Measurements from ENCODE around the gene SHISA4.

DNA sequence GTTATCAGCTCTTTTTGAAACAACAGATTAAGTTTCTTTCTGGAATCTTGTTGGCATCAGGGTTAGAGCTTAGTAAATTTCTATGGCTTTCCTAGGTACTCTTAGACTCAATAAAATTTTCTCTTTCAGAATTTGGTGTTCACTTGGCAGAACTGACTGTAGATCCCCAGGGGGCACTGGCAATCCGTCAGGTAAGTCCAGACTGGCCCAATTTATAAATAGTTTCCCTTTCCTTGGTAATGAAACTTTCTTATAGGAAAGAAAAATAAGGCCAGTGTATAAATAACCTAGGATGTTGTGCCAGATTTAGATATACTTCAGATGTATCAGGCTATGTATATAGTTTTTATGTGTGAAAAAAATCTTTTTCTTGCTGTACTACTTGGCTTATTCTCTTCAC, 41.5 kb upstream of the SHISA4 start:
- TF ChIP-seq KAT7 (CRISPR knock-in tag; IDR thresholded peaks at IDR 0.05; ENCODE audit: borderline replicate concordance) (no peak), TEAD4 (CRISPR knock-in tag; IDR thresholded peaks at IDR 0.05) (no peak), SP1 (CRISPR knock-in tag; conservative IDR thresholded peaks at IDR 0.05) (no peak)
- TF ChIP-seq, protein P1, sequence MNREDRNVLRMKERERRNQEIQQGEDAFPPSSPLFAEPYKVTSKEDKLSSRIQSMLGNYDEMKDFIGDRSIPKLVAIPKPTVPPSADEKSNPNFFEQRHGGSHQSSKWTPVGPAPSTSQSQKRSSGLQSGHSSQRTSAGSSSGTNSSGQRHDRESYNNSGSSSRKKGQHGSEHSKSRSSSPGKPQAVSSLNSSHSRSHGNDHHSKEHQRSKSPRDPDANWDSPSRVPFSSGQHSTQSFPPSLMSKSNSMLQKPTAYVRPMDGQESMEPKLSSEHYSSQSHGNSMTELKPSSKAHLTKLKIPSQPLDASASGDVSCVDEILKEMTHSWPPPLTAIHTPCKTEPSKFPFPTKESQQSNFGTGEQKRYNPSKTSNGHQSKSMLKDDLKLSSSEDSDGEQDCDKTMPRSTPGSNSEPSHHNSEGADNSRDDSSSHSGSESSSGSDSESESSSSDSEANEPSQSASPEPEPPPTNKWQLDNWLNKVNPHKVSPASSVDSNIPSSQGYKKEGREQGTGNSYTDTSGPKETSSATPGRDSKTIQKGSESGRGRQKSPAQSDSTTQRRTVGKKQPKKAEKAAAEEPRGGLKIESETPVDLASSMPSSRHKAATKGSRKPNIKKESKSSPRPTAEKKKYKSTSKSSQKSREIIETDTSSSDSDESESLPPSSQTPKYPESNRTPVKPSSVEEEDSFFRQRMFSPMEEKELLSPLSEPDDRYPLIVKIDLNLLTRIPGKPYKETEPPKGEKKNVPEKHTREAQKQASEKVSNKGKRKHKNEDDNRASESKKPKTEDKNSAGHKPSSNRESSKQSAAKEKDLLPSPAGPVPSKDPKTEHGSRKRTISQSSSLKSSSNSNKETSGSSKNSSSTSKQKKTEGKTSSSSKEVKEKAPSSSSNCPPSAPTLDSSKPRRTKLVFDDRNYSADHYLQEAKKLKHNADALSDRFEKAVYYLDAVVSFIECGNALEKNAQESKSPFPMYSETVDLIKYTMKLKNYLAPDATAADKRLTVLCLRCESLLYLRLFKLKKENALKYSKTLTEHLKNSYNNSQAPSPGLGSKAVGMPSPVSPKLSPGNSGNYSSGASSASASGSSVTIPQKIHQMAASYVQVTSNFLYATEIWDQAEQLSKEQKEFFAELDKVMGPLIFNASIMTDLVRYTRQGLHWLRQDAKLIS (CRISPR knock-in tag; IDR thresholded peaks at IDR 0.05; ENCODE audit: borderline replicate concordance): no peak
- TF ChIP-seq, protein P2, sequence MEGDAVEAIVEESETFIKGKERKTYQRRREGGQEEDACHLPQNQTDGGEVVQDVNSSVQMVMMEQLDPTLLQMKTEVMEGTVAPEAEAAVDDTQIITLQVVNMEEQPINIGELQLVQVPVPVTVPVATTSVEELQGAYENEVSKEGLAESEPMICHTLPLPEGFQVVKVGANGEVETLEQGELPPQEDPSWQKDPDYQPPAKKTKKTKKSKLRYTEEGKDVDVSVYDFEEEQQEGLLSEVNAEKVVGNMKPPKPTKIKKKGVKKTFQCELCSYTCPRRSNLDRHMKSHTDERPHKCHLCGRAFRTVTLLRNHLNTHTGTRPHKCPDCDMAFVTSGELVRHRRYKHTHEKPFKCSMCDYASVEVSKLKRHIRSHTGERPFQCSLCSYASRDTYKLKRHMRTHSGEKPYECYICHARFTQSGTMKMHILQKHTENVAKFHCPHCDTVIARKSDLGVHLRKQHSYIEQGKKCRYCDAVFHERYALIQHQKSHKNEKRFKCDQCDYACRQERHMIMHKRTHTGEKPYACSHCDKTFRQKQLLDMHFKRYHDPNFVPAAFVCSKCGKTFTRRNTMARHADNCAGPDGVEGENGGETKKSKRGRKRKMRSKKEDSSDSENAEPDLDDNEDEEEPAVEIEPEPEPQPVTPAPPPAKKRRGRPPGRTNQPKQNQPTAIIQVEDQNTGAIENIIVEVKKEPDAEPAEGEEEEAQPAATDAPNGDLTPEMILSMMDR (IDR thresholded peaks at IDR 0.05): no peak
